ENCODE measurements around the gene VAV3.
A peak's percentile ranks its signal among the peaks of the same experiment; 100 is the strongest.

The VAV3 gene

GRCh38 chr1:107626073-107626796 is 338.7 kb downstream of the VAV3 start:
- DNase-seq: peak; percentile 43

GRCh38 chr1:107625405-107626029 is 339.5 kb downstream of the VAV3 start:
- no peak for DNase-seq

GRCh38 chr1:107623431-107623830 is 341.5 kb downstream of the VAV3 start:
- DNase-seq: no peak

- DNase-seq: peak; percentile 67
These were observed 342.0 kb downstream of the VAV3 start for GRCh38 chr1:107622966-107623365.

GRCh38 chr1:107622535-107622934 is 342.4 kb downstream of the VAV3 start:
- DNase-seq: no peak

GRCh38 chr1:107620753-107621152 is 344.2 kb downstream of the VAV3 start:
- no peak for DNase-seq

GRCh38 chr1:107618539-107618938 is 346.4 kb downstream of the VAV3 start:
- no peak for DNase-seq

- DNase-seq: no peak
These were observed 347.1 kb downstream of the VAV3 start for GRCh38 chr1:107617921-107618320.

GRCh38 chr1:107617456-107617855 is 347.5 kb downstream of the VAV3 start:
- no peak for DNase-seq

- DNase-seq: no peak
These were observed 355.2 kb downstream of the VAV3 start for GRCh38 chr1:107609808-107610207.

GRCh38 chr1:107604825-107605224 is 360.2 kb downstream of the VAV3 start:
- no peak for DNase-seq

GRCh38 chr1:107600607-107601160 is 364.3 kb downstream of the VAV3 start:
- no peak for DNase-seq

- DNase-seq: no peak
These were observed 365.8 kb downstream of the VAV3 start for GRCh38 chr1:107599220-107599619.

GRCh38 chr1:107597290-107597689 is 367.7 kb downstream of the VAV3 start:
- DNase-seq: no peak

- peak; percentile 72 for DNase-seq
These were observed 370.4 kb downstream of the VAV3 start for GRCh38 chr1:107594536-107594935.

GRCh38 chr1:107593501-107594209 is 371.3 kb downstream of the VAV3 start:
- DNase-seq: no peak

GRCh38 chr1:107590900-107591622 is 373.9 kb downstream of the VAV3 start:
- DNase-seq: no peak

GRCh38 chr1:107590087-107590486 is 374.9 kb downstream of the VAV3 start:
- no peak for DNase-seq

- DNase-seq: no peak
These were observed 376.7 kb downstream of the VAV3 start for GRCh38 chr1:107588321-107588720.

GRCh38 chr1:107575226-107575625 is 389.8 kb downstream of the VAV3 start:
- no peak for DNase-seq

- no peak for DNase-seq
These were observed 390.9 kb downstream of the VAV3 start for GRCh38 chr1:107574044-107574443.

- DNase-seq: peak; percentile 91
These were observed 392.2 kb downstream of the VAV3 start for GRCh38 chr1:107572674-107573211.

Data from fibroblast of skin of abdomen (primary cell).